ENCODE results near the gene TBC1D5.

- TF ChIP-seq POLR2A (IDR thresholded peaks at IDR 0.05; ENCODE audit: low read length) (no peak), GATA1 (IDR thresholded peaks at IDR 0.05; ENCODE audit: low read depth, low read length) (no peak)
These were observed 224.0 kb downstream of the TBC1D5 start for GRCh38 chr3:17518189-17519059.
